Measurements from ENCODE around the gene FLNB. TPM values are rescaled to one million over a fixed set of nuclear protein-coding genes. Genes with fewer than 3 reads are reported as not detected.
A peak's percentile ranks its signal among the peaks of the same experiment; 100 is the strongest.

FLNB gene
- total and polyA plus RNA-seq, 2 of the 13 experiments (the other 11 are each of a cell fraction or from before 2014, with no cell fraction given) = 106 to 130 TPM

DNA sequence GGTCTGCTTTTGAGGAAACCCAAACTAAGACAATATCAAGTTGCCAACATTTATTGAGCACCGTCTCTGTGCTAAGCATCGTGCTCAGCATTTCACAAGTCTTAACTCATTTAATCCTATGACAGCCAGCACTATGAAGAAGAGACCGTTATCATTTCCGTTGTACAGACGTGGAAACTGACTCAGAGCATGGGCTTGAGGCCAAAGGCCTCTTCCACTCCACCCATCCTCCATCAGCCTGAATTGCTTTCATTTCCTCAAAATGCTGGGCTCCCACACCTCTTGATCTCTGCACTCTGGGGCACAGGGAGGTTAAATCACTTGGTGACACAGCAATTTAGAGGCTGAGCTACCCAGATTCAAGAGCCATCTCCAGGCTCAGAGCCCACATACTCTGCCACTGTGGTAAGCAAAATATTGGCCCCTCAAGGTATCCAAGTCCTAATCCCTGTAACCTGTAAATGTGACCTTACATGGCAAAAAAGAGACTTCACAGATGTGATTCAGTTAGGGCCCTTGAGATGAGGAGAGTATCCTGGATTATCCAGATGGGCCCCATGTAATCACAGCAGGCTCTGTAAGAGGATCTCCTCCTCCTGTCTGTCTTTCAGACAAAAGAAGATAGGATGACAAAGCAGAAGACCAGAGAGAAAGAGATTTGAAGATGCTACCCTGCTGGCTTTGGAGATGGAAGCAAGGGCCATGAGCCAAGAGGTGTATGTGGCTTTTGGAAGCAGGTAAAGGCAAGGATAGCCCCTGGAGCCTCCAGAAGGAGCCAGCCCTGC is 24.3 kb upstream of the FLNB start (continued):
- TF ChIP-seq MIXL1 (CRISPR knock-in tag; IDR thresholded peaks at IDR 0.05) = peak; percentile 44; the same call in 1 of the 2 replicates
- TF ChIP-seq TBX2 (CRISPR knock-in tag; IDR thresholded peaks at IDR 0.05; ENCODE audit: borderline replicate concordance) = peak; percentile 63; the same call in 1 of the 2 replicates
- peak; percentile 54; the same call in 1 of the 2 replicates for TF ChIP-seq HMG20A (CRISPR knock-in tag; IDR thresholded peaks at IDR 0.05; ENCODE audit: borderline replicate concordance)
- peak; percentile 72 for TF ChIP-seq NFIC (IDR thresholded peaks at IDR 0.05; ENCODE audit: low read length)
- no peak for TF ChIP-seq ZNF34 (CRISPR knock-in tag; IDR thresholded peaks at IDR 0.05; ENCODE audit: borderline replicate concordance)
- TF ChIP-seq ARNTL (CRISPR knock-in tag; IDR thresholded peaks at IDR 0.05) = 0 out of 2 replicates have a peak, but pooled peaks have one; percentile 37
- peak; percentile 64 for TF ChIP-seq PITX1 (CRISPR knock-in tag; IDR thresholded peaks at IDR 0.05)
- TF ChIP-seq HOXA5 (CRISPR knock-in tag; IDR thresholded peaks at IDR 0.05) = 0 out of 2 replicates have a peak, but pooled peaks have one; percentile 45
- TF ChIP-seq ZNF792 (CRISPR knock-in tag; IDR thresholded peaks at IDR 0.05) = peak; percentile 59; the same call in 1 of the 2 replicates
- TF ChIP-seq JUN (CRISPR knock-in tag; IDR thresholded peaks at IDR 0.05) = 0 out of 2 replicates have a peak, but pooled peaks have one; percentile 36
- 0 out of 2 replicates have a peak, but pooled peaks have one; percentile 28 for TF ChIP-seq ZBTB20 (CRISPR knock-in tag; IDR thresholded peaks at IDR 0.05; ENCODE audit: borderline replicate concordance, low read depth)
- peak; percentile 28; the same call in 1 of the 2 replicates for TF ChIP-seq ZFP36L1 (CRISPR knock-in tag; IDR thresholded peaks at IDR 0.05)
- TF ChIP-seq SP5 (CRISPR knock-in tag; IDR thresholded peaks at IDR 0.05; ENCODE audit: borderline replicate concordance, low read depth) = 0 out of 2 replicates have a peak, but pooled peaks have one; percentile 37
- TF ChIP-seq, protein P1, sequence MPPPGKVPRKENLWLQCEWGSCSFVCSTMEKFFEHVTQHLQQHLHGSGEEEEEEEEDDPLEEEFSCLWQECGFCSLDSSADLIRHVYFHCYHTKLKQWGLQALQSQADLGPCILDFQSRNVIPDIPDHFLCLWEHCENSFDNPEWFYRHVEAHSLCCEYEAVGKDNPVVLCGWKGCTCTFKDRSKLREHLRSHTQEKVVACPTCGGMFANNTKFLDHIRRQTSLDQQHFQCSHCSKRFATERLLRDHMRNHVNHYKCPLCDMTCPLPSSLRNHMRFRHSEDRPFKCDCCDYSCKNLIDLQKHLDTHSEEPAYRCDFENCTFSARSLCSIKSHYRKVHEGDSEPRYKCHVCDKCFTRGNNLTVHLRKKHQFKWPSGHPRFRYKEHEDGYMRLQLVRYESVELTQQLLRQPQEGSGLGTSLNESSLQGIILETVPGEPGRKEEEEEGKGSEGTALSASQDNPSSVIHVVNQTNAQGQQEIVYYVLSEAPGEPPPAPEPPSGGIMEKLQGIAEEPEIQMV (CRISPR knock-in tag; IDR thresholded peaks at IDR 0.05; ENCODE audit: low read depth) = no peak
- TF ChIP-seq ZMYM2 (CRISPR knock-in tag; IDR thresholded peaks at IDR 0.05) = peak; percentile 69; the same call in 1 of the 2 replicates
- TF ChIP-seq NR2F1 (CRISPR knock-in tag; IDR thresholded peaks at IDR 0.05) = peak; percentile 61 to 82; a peak in 3 of 4 replicates
- TF ChIP-seq CREB1 (IDR thresholded peaks at IDR 0.05) = no peak
- TF ChIP-seq CREB1 (CRISPR knock-in tag; IDR thresholded peaks at IDR 0.05) = peak; percentile 28; the same call in 1 of the 2 replicates
- TF ChIP-seq MAX (IDR thresholded peaks at IDR 0.05) = peak; percentile 48
- peak; percentile 37; the same call in 1 of the 2 replicates for TF ChIP-seq CHD4 (IDR thresholded peaks at IDR 0.05; ENCODE audit: borderline replicate concordance, low read length)
- peak; percentile 28; the same call in 1 of the 2 replicates for TF ChIP-seq CREM (IDR thresholded peaks at IDR 0.05)
- TF ChIP-seq CREM (CRISPR knock-in tag; IDR thresholded peaks at IDR 0.05) = no peak
- peak; percentile 68; the same call in 1 of the 2 replicates for TF ChIP-seq DNMT3B (CRISPR knock-in tag; conservative IDR thresholded peaks at IDR 0.05)
- peak; percentile 94 for TF ChIP-seq ELF3 (CRISPR knock-in tag; IDR thresholded peaks at IDR 0.05)
- peak; percentile 63; the same call in 1 of the 2 replicates for TF ChIP-seq POGZ (CRISPR knock-in tag; IDR thresholded peaks at IDR 0.05)
- TF ChIP-seq, protein P2, sequence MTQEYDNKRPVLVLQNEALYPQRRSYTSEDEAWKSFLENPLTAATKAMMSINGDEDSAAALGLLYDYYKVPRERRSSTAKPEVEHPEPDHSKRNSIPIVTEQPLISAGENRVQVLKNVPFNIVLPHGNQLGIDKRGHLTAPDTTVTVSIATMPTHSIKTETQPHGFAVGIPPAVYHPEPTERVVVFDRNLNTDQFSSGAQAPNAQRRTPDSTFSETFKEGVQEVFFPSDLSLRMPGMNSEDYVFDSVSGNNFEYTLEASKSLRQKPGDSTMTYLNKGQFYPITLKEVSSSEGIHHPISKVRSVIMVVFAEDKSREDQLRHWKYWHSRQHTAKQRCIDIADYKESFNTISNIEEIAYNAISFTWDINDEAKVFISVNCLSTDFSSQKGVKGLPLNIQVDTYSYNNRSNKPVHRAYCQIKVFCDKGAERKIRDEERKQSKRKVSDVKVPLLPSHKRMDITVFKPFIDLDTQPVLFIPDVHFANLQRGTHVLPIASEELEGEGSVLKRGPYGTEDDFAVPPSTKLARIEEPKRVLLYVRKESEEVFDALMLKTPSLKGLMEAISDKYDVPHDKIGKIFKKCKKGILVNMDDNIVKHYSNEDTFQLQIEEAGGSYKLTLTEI (CRISPR knock-in tag; conservative IDR thresholded peaks at IDR 0.05) = no peak
- no peak for TF ChIP-seq SOX13 (IDR thresholded peaks at IDR 0.05)
- TF ChIP-seq SOX13 (CRISPR knock-in tag; conservative IDR thresholded peaks at IDR 0.05 in 1 of 2, IDR thresholded peaks at IDR 0.05 in 1 of 2) = peak in 1 of 2 experiments; percentile 33; a peak in 1 of 4 replicates
- peak; percentile 49; the same call in 1 of the 2 replicates for TF ChIP-seq ZNF644 (CRISPR knock-in tag; IDR thresholded peaks at IDR 0.05; ENCODE audit: low read depth)
